Measurements from ENCODE around the gene CCNYL1.
"Not testable (repeated sequence)": the region's sequence is repeated elsewhere in the genome, so short reads cannot be mapped to it uniquely, and the experiment has no call there.

CCNYL1 gene

GRCh38 chr2:207743514-207743913, 32.1 kb downstream of the CCNYL1 start:
- DNase-seq, result no peak

- no peak for DNase-seq
Observed at GRCh38 chr2:207744050-207744449, 32.6 kb downstream of the CCNYL1 start.

GRCh38 chr2:207744451-207744850, 33.0 kb downstream of the CCNYL1 start:
- DNase-seq, result no peak

GRCh38 chr2:207746131-207746530, 34.7 kb downstream of the CCNYL1 start:
- peak; percentile 79 for DNase-seq

GRCh38 chr2:207747653-207748560, 36.5 kb downstream of the CCNYL1 start:
- DNase-seq, result no peak

- DNase-seq, result no peak
Observed at GRCh38 chr2:207748993-207749392, 37.6 kb downstream of the CCNYL1 start.

GRCh38 chr2:207749873-207750272, 38.4 kb downstream of the CCNYL1 start:
- no peak for DNase-seq

- DNase-seq, result no peak
Observed at GRCh38 chr2:207750345-207750744, 38.9 kb downstream of the CCNYL1 start.

GRCh38 chr2:207750876-207751275, 39.4 kb downstream of the CCNYL1 start:
- DNase-seq, result no peak

- not testable (repeated sequence) for DNase-seq
Observed at GRCh38 chr2:207753688-207754087, 42.2 kb downstream of the CCNYL1 start.

- no peak for DNase-seq
Observed at GRCh38 chr2:207754498-207755383, 43.3 kb downstream of the CCNYL1 start.

- no peak for DNase-seq
Observed at GRCh38 chr2:207758025-207758424, 46.6 kb downstream of the CCNYL1 start.

GRCh38 chr2:207759890-207760289, 48.5 kb downstream of the CCNYL1 start:
- no peak for DNase-seq

- no peak for DNase-seq
Observed at GRCh38 chr2:207760453-207760852, 49.0 kb downstream of the CCNYL1 start.

- not testable (repeated sequence) for DNase-seq
Observed at GRCh38 chr2:207761426-207761825, 50.0 kb downstream of the CCNYL1 start.

GRCh38 chr2:207762146-207762545, 50.7 kb downstream of the CCNYL1 start:
- no peak for DNase-seq

GRCh38 chr2:207763303-207763917, 52.0 kb downstream of the CCNYL1 start:
- DNase-seq, result no peak

- no peak for DNase-seq
Observed at GRCh38 chr2:207764096-207764630, 52.7 kb downstream of the CCNYL1 start.

GRCh38 chr2:207765547-207765946, 54.1 kb downstream of the CCNYL1 start:
- DNase-seq, result no peak

GRCh38 chr2:207766041-207766551, 54.7 kb downstream of the CCNYL1 start:
- no peak for DNase-seq

GRCh38 chr2:207766697-207767460, 55.4 kb downstream of the CCNYL1 start:
- no peak for DNase-seq

All from femur (tissue), 1 donor.